Calu3 (cell line): ENCODE data around the gene DLGAP1. TPM values are rescaled to one million over a fixed set of nuclear protein-coding genes. Genes with fewer than 3 reads are reported as not detected.
"Not testable (repeated sequence)": the region's sequence is repeated elsewhere in the genome, so short reads cannot be mapped to it uniquely, and the experiment has no call there.

Source experiments
- BruUV-seq: library from RNA; stranded (reverse); fragments of 400-500 nt; replicated peaks from 2 replicates; lab custom pipeline; 2021; lab: Mats Ljungman, UMichigan
- CTCF ChIA-PET: fragments of 300-600 bp; sonication (Branson Sonifier 250); formaldehyde crosslinking; loops from one replicate; lab custom pipeline; 2022; ENCODE audit warnings: antibody characterized with exemption; lab: Charles Lee
- DNase-seq: peaks from one replicate; pipeline ENCODE4 v3.0.0; 2022
- H3K27ac Mint-ChIP-seq: one replicate; pipeline ENCODE4 v1.8.0; 2022; ENCODE audit warnings: mixed read lengths; ENCODE audit not compliant: unreplicated experiment
- H3K27me3 Mint-ChIP-seq: one replicate; pipeline ENCODE4 v1.8.0; 2022; ENCODE audit warnings: mixed read lengths; ENCODE audit not compliant: unreplicated experiment
- H3K36me3 Mint-ChIP-seq: one replicate; pipeline ENCODE4 v1.8.0; 2022; ENCODE audit warnings: mild to moderate bottlenecking, moderate library complexity, mixed read lengths; ENCODE audit not compliant: insufficient read depth, unreplicated experiment
- H3K4me1 Mint-ChIP-seq: one replicate; pipeline ENCODE4 v1.8.0; 2022; ENCODE audit warnings: mild to moderate bottlenecking, low read depth, mixed read lengths; ENCODE audit not compliant: unreplicated experiment
- H3K4me3 Mint-ChIP-seq: one replicate; pipeline ENCODE4 v1.8.0; 2022; ENCODE audit warnings: mild to moderate bottlenecking, low read depth, moderate library complexity, mixed read lengths; ENCODE audit not compliant: unreplicated experiment
- H3K9me3 Mint-ChIP-seq: one replicate; pipeline ENCODE4 v1.8.0; 2022; ENCODE audit warnings: low read depth, mixed read lengths; ENCODE audit not compliant: unreplicated experiment
- CTCF ChIP-seq: fragments of 200-600 bp; IDR thresholded peaks from one replicate; pipeline ENCODE4 v1.8.0; 2022; ENCODE audit warnings: antibody characterized with exemption; ENCODE audit not compliant: unreplicated experiment
- intact Hi-C: fragments of 100-400 bp; cut with micrococcal nuclease; formaldehyde crosslinking; loops from one replicate; pipeline ENCODE4 v1.10.0; 2022; ENCODE audit not compliant: unreplicated experiment
- total RNA-seq: library from RNA; stranded (reverse); gene quantifications from 2 replicates; pipeline ENCODE4 v1.2.3, GENCODE V29; 2022

The DLGAP1 gene
- total RNA-seq, 1 experiment from 2014 or later, result 9.0 TPM

- no peak for DNase-seq
- no peak for TF ChIP-seq CTCF
- BruUV-seq, result no TSS peak
- intact Hi-C loops, result no loop called here
- H3K36me3 Mint-ChIP-seq, result no peaks in the 10 kb centered on the region
- H3K27ac Mint-ChIP-seq, result no peak overlapping the region
- no peaks in the 10 kb centered on the region for H3K27me3 Mint-ChIP-seq
- H3K4me1 Mint-ChIP-seq, result no peaks in the 10 kb centered on the region
- H3K4me3 Mint-ChIP-seq, result no peak overlapping the region
- CTCF ChIA-PET, result no interaction called here
- no peaks in the 10 kb centered on the region for H3K9me3 Mint-ChIP-seq
Observed at GRCh38 chr18:4308576-4308975, 146.5 kb downstream of the DLGAP1 start.

GRCh38 chr18:4299395-4299794, 155.7 kb downstream of the DLGAP1 start:
- no peaks in the 10 kb centered on the region for H3K36me3 Mint-ChIP-seq
- peaks cover 2% of the 10 kb centered on the region for H3K9me3 Mint-ChIP-seq

GRCh38 chr18:4293337-4293736, 161.8 kb downstream of the DLGAP1 start:
- no peaks in the 10 kb centered on the region for H3K36me3 Mint-ChIP-seq
- no peak overlapping the region for H3K4me3 Mint-ChIP-seq
- intact Hi-C loops, result loop anchor here (10.0 kb wide), 1 partner anchor 141 kb away; no protein-coding TSS in a partner anchor
- TF ChIP-seq CTCF, result no peak
- H3K9me3 Mint-ChIP-seq, result peaks cover 2% of the 10 kb centered on the region
- no peaks in the 10 kb centered on the region for H3K4me1 Mint-ChIP-seq
- no TSS peak for BruUV-seq
- DNase-seq, result no peak
- H3K27me3 Mint-ChIP-seq, result no peaks in the 10 kb centered on the region
- no peak overlapping the region for H3K27ac Mint-ChIP-seq
- CTCF ChIA-PET, result no interaction called here

More at GRCh38 chr18:4299395-4299794, 155.7 kb downstream of the DLGAP1 start:
- no peaks in the 10 kb centered on the region for H3K4me1 Mint-ChIP-seq
- H3K4me3 Mint-ChIP-seq, result no peak overlapping the region
- TF ChIP-seq CTCF, result no peak
- no peak for DNase-seq
- BruUV-seq, result no TSS peak
- CTCF ChIA-PET, result no interaction called here
- H3K27ac Mint-ChIP-seq, result no peak overlapping the region
- H3K27me3 Mint-ChIP-seq, result no peaks in the 10 kb centered on the region
- intact Hi-C loops, result loop anchor here (10.0 kb wide), 1 partner anchor 135 kb away; no protein-coding TSS in a partner anchor

GRCh38 chr18:4292696-4293095, 162.4 kb downstream of the DLGAP1 start:
- H3K4me1 Mint-ChIP-seq, result no peaks in the 10 kb centered on the region
- TF ChIP-seq CTCF, result no peak
- intact Hi-C loops, result loop anchor here (10.0 kb wide), 1 partner anchor 142 kb away; no protein-coding TSS in a partner anchor
- peaks cover 1% of the 10 kb centered on the region for H3K9me3 Mint-ChIP-seq
- no peak overlapping the region for H3K27ac Mint-ChIP-seq
- CTCF ChIA-PET, result no interaction called here
- no peaks in the 10 kb centered on the region for H3K36me3 Mint-ChIP-seq
- BruUV-seq, result no TSS peak
- no peak for DNase-seq
- H3K4me3 Mint-ChIP-seq, result no peak overlapping the region
- no peaks in the 10 kb centered on the region for H3K27me3 Mint-ChIP-seq

- H3K4me3 Mint-ChIP-seq, H3K27me3 Mint-ChIP-seq, DNase-seq, H3K4me1 Mint-ChIP-seq, H3K36me3 Mint-ChIP-seq, intact Hi-C loops, H3K27ac Mint-ChIP-seq, H3K9me3 Mint-ChIP-seq, BruUV-seq, CTCF ChIA-PET: not testable (repeated sequence)
Observed at GRCh38 chr18:4287340-4287739, 167.8 kb downstream of the DLGAP1 start.
